ENCODE data around the gene A2ML1.

GRCh38 chr12:8907513-8907912 is 85.1 kb downstream of the A2ML1 start:
- no peak for TF ChIP-seq CTCF (IDR thresholded peaks at IDR 0.05; ENCODE audit: insufficient read depth, low read depth, low read length)
- TF ChIP-seq EZH2 (IDR thresholded peaks at IDR 0.05; ENCODE audit: insufficient read depth, low read length), result no peak

Data from astrocyte (in vitro differentiated cells and primary cell).